Neural cell (in vitro differentiated cells): ENCODE results near the gene N4BP2. TPM values are rescaled to one million over a fixed set of nuclear protein-coding genes. Genes with fewer than 3 reads are reported as not detected.

Experiments used
- H2AFZ ChIP-seq: fragments of 200-600, 300-800 bp; sonication (generic), shearing (Covaris generic); 2 replicates; pipeline ENCODE4 v1.6.0; 2014; ENCODE audit warnings: low read depth, mild to moderate bottlenecking, antibody characterized with exemption, low read length, moderate library complexity
- H3F3A ChIP-seq: fragments of 200-600 bp; shearing (Covaris generic); 2 replicates; pipeline ENCODE4 v1.6.1; 2016; ENCODE audit warnings: mild to moderate bottlenecking, moderate library complexity, mixed read lengths, antibody characterized with exemption, low read length; ENCODE audit not compliant: insufficient read depth, poor library complexity, severe bottlenecking
- H3K27ac ChIP-seq: fragments of 200-600, 300-800 bp; sonication (generic), shearing (Covaris generic); 2 replicates; pipeline ENCODE4 v1.5.1; 2014; ENCODE audit warnings: mild to moderate bottlenecking, low read length, moderate library complexity
- H3K27me3 ChIP-seq: fragments of 300-800, 200-600 bp; sonication (generic), shearing (Covaris generic); 2 replicates; pipeline ENCODE4 v1.6.0; 2014; ENCODE audit warnings: mild to moderate bottlenecking, low read depth, low read length, moderate library complexity; ENCODE audit not compliant: insufficient read depth
- H3K36me3 ChIP-seq: fragments of 300-800, 200-600 bp; sonication (generic), shearing (Covaris generic); 2 replicates; pipeline ENCODE4 v1.5.1; 2014; ENCODE audit warnings: mild to moderate bottlenecking, antibody characterized with exemption, low read length, moderate library complexity; ENCODE audit not compliant: insufficient read depth
- H3K4me2 ChIP-seq: fragments of 300-800, 200-600 bp; sonication (generic), shearing (Covaris generic); 2 replicates; pipeline ENCODE4 v1.6.0; 2014; ENCODE audit warnings: mild to moderate bottlenecking, low read length
- H3K4me3 ChIP-seq: fragments of 300-800, 200-600 bp; sonication (generic), shearing (Covaris generic); 2 replicates; pipeline ENCODE4 v1.5.1; 2014; ENCODE audit warnings: mild to moderate bottlenecking, low read length, moderate library complexity
- H3K79me2 ChIP-seq: fragments of 200-600 bp; shearing (Covaris generic); replicated peaks from 2 replicates; pipeline ENCODE4 v1.6.0; 2014; ENCODE audit warnings: mild to moderate bottlenecking, low read length, moderate library complexity; ENCODE audit not compliant: insufficient read depth
- H3K9ac ChIP-seq: fragments of 300-800, 200-600 bp; sonication (generic), shearing (Covaris generic); 2 replicates; pipeline ENCODE4 v1.6.1; 2016; ENCODE audit warnings: mild to moderate bottlenecking, low read length, mixed read lengths
- H3K9me2 ChIP-seq: fragments of 200-600 bp; shearing (Covaris generic); 2 replicates; pipeline ENCODE4 v1.6.1; 2016; ENCODE audit warnings: mild to moderate bottlenecking, low read length, mixed read lengths; ENCODE audit not compliant: insufficient read depth
- H3K9me3 ChIP-seq: fragments of 200-600, 300-800 bp; sonication (generic), shearing (Covaris generic); 2 replicates; pipeline ENCODE4 v1.6.1; 2016; ENCODE audit warnings: mild to moderate bottlenecking, mixed run types, low read length, moderate library complexity, mixed read lengths
- H4K20me1 ChIP-seq: fragments of 200-600 bp; shearing (Covaris generic); 2 replicates; pipeline ENCODE4 v1.6.1; 2016; ENCODE audit warnings: mild to moderate bottlenecking, mixed run types; ENCODE audit not compliant: insufficient read depth
- EP300 ChIP-seq: fragments of 450-650 bp; conservative IDR thresholded peaks from 2 replicates; pipeline ENCODE4 v1.6.1; 2014; ENCODE audit warnings: antibody characterized with exemption, mild to moderate bottlenecking, moderate library complexity; ENCODE audit not compliant: poor library complexity, severe bottlenecking
- EZH2 ChIP-seq: fragments of 200-600, 300-800 bp; shearing (Covaris generic), sonication (generic); IDR thresholded peaks from 2 replicates; pipeline ENCODE4 v1.6.1; 2014; ENCODE audit warnings: antibody characterized with exemption, low read length, borderline replicate concordance, mild to moderate bottlenecking; ENCODE audit not compliant: insufficient read depth, poor library complexity, severe bottlenecking
- MXI1 ChIP-seq: fragments of 450-650 bp; conservative IDR thresholded peaks from 2 replicates; pipeline ENCODE4 v1.6.1; 2014; ENCODE audit warnings: antibody characterized with exemption, mild to moderate bottlenecking; ENCODE audit not compliant: poor library complexity, severe bottlenecking
- POLR2AphosphoS5 ChIP-seq: IDR thresholded peaks from 2 replicates; pipeline ENCODE4 v1.6.1; 2012
- RAD21 ChIP-seq: fragments of 450-650 bp; conservative IDR thresholded peaks from 2 replicates; pipeline ENCODE4 v1.6.1; 2014; ENCODE audit warnings: antibody characterized with exemption, mild to moderate bottlenecking, moderate library complexity
- SMC3 ChIP-seq: fragments of 450-650 bp; conservative IDR thresholded peaks from 2 replicates; pipeline ENCODE4 v1.6.1; 2014; ENCODE audit warnings: antibody characterized with exemption, mild to moderate bottlenecking, moderate library complexity; ENCODE audit not compliant: poor library complexity
- TAF1 ChIP-seq: IDR thresholded peaks from 2 replicates; pipeline ENCODE4 v1.6.1; 2012; ENCODE audit warnings: low read depth
- polyA plus RNA-seq: library from polyadenylated mRNA; depleted of rRNA; stranded (reverse); fragments of >200 nt; gene quantifications from 2 replicates; pipeline ENCODE4 v1.2.3, GENCODE V29; 2014
- TF ChIP-seq, protein P1 (sequence below): fragments of 450-650 bp; IDR thresholded peaks from 2 replicates; pipeline ENCODE4 v1.5.1; 2014; ENCODE audit warnings: antibody characterized with exemption, mild to moderate bottlenecking, moderate library complexity; ENCODE audit not compliant: poor library complexity, severe bottlenecking
- TF ChIP-seq, protein P2 (sequence below): IDR thresholded peaks from 2 replicates; pipeline ENCODE4 v1.6.1; 2012; ENCODE audit warnings: borderline replicate concordance

The N4BP2 gene
- polyA plus RNA-seq, 1 donor from 2014 or later, result 28.1 TPM

DNA sequence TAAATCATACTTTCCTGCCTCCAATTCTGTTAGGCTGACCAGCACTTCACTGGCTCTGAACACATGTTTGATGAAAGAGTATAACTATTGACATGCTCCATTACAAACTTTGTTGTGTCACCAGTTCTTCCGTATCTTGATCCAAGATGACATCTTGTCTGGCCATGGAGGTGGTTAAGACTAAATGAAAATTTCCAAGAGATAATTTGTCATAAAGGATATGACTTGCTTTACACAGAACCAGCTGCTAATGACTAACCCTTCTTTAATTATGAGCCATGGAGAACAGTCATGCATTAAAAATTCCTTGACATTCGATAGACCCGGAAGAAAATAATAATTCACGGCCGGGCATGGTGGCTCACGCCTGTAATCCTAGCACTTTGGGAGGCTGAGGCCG lies 17.7 kb upstream of the N4BP2 start:
- Histone ChIP-seq H3K9me3 (no peaks in the 10 kb centered on the region), H3K9me2 (no peaks in the 10 kb centered on the region), H3K27ac (no peak overlapping the region), H3K79me2 (no peaks in the 10 kb centered on the region), H3K4me3 (no peak overlapping the region), H3K9ac (no peak overlapping the region), H3K27me3 (no peaks in the 10 kb centered on the region), H3K36me3 (no peaks in the 10 kb centered on the region), H4K20me1 (no peaks in the 10 kb centered on the region), H2AFZ (no peak overlapping the region), H3K4me2 (no peak overlapping the region), H3F3A (no peaks in the 10 kb centered on the region)
- TF ChIP-seq EP300, result no peak
- TF ChIP-seq SMC3, result no peak
- no peak for TF ChIP-seq POLR2AphosphoS5
- TF ChIP-seq EZH2, result no peak
- no peak for TF ChIP-seq RAD21
- TF ChIP-seq, protein P1, sequence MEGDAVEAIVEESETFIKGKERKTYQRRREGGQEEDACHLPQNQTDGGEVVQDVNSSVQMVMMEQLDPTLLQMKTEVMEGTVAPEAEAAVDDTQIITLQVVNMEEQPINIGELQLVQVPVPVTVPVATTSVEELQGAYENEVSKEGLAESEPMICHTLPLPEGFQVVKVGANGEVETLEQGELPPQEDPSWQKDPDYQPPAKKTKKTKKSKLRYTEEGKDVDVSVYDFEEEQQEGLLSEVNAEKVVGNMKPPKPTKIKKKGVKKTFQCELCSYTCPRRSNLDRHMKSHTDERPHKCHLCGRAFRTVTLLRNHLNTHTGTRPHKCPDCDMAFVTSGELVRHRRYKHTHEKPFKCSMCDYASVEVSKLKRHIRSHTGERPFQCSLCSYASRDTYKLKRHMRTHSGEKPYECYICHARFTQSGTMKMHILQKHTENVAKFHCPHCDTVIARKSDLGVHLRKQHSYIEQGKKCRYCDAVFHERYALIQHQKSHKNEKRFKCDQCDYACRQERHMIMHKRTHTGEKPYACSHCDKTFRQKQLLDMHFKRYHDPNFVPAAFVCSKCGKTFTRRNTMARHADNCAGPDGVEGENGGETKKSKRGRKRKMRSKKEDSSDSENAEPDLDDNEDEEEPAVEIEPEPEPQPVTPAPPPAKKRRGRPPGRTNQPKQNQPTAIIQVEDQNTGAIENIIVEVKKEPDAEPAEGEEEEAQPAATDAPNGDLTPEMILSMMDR, result no peak
- TF ChIP-seq TAF1, result no peak
- no peak for TF ChIP-seq MXI1
- TF ChIP-seq, protein P2, sequence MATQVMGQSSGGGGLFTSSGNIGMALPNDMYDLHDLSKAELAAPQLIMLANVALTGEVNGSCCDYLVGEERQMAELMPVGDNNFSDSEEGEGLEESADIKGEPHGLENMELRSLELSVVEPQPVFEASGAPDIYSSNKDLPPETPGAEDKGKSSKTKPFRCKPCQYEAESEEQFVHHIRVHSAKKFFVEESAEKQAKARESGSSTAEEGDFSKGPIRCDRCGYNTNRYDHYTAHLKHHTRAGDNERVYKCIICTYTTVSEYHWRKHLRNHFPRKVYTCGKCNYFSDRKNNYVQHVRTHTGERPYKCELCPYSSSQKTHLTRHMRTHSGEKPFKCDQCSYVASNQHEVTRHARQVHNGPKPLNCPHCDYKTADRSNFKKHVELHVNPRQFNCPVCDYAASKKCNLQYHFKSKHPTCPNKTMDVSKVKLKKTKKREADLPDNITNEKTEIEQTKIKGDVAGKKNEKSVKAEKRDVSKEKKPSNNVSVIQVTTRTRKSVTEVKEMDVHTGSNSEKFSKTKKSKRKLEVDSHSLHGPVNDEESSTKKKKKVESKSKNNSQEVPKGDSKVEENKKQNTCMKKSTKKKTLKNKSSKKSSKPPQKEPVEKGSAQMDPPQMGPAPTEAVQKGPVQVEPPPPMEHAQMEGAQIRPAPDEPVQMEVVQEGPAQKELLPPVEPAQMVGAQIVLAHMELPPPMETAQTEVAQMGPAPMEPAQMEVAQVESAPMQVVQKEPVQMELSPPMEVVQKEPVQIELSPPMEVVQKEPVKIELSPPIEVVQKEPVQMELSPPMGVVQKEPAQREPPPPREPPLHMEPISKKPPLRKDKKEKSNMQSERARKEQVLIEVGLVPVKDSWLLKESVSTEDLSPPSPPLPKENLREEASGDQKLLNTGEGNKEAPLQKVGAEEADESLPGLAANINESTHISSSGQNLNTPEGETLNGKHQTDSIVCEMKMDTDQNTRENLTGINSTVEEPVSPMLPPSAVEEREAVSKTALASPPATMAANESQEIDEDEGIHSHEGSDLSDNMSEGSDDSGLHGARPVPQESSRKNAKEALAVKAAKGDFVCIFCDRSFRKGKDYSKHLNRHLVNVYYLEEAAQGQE, result no peak

DNA sequence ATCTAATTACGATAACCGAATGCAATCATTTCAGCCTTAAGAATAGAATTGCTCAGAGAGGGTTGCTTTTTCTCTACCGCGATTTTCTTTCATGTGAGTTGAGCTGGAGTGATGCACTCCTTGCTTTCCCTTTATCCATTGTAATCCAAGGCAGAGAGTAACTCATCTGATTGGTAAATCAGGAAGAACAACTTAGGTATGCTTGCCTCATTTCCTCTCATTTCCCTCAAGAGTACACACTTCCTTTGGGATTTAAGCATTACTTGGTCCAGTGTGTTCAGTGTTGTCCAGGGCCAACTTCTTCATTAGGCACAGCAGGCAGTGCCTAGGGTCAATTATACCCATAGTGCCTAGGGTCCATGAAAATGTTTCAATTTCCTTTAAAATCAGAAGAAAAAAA lies 15.7 kb upstream of the N4BP2 start:
- TF ChIP-seq, protein P2, result no peak
- TF ChIP-seq MXI1 (no peak), POLR2AphosphoS5 (no peak), SMC3 (no peak), RAD21 (no peak), TAF1 (no peak), EP300 (no peak), EZH2 (no peak)
- TF ChIP-seq, protein P1, result no peak
- Histone ChIP-seq H3K79me2 (no peaks in the 10 kb centered on the region), H3K9ac (no peak overlapping the region), H3K27ac (no peak overlapping the region), H3K36me3 (no peaks in the 10 kb centered on the region), H3K9me3 (no peaks in the 10 kb centered on the region), H3K4me3 (no peak overlapping the region), H3K27me3 (no peaks in the 10 kb centered on the region), H4K20me1 (no peaks in the 10 kb centered on the region), H3F3A (no peaks in the 10 kb centered on the region), H2AFZ (no peak overlapping the region), H3K4me2 (no peak overlapping the region), H3K9me2 (no peaks in the 10 kb centered on the region)
